WTC11 (cell line): ENCODE measurements around the gene TMEM198. TPM values are rescaled to one million over a fixed set of nuclear protein-coding genes. Genes with fewer than 3 reads are reported as not detected.

Experiments
- ATAC-seq: fragments of 200-7000 bp; cut with Tn5 transposase; 2 replicates; pipeline ENCODE4 v1.10.0; 2021; ENCODE audit warnings: mild to moderate bottlenecking, moderate library complexity
- CTCF ChIA-PET: fragments of 300-600 bp; sonication (Branson Sonifier 250); formaldehyde crosslinking; loops from one replicate; lab custom pipeline; 2021; ENCODE audit warnings: antibody characterized with exemption; lab: Charles Lee
- POLR2A ChIA-PET: fragments of 350-600 bp; sonication (Branson Sonifier 250); formaldehyde crosslinking; loops from one replicate; lab custom pipeline; 2021; ENCODE audit warnings: antibody characterized with exemption; lab: Charles Lee
- DNase-seq: peaks from one replicate; pipeline ENCODE4 v3.0.0; 2021; ENCODE audit warnings: low spot score
- H3K27ac Mint-ChIP-seq: 2 replicates; pipeline ENCODE4 v1.8.0; 2021; ENCODE audit warnings: mixed read lengths
- H3K27me3 Mint-ChIP-seq: 2 replicates; pipeline ENCODE4 v1.8.0; 2021; ENCODE audit warnings: low read depth, mild to moderate bottlenecking, moderate library complexity, mixed read lengths
- H3K36me3 Mint-ChIP-seq: 2 replicates; pipeline ENCODE4 v1.8.0; 2021; ENCODE audit warnings: mixed read lengths
- H3K4me1 Mint-ChIP-seq: 2 replicates; pipeline ENCODE4 v1.8.0; 2022; ENCODE audit warnings: mixed read lengths
- H3K4me3 Mint-ChIP-seq: 2 replicates; pipeline ENCODE4 v1.8.0; 2021; ENCODE audit warnings: mild to moderate bottlenecking, moderate library complexity, mixed read lengths
- H3K9me3 Mint-ChIP-seq: 2 replicates; pipeline ENCODE4 v1.8.0; 2021; ENCODE audit warnings: mixed read lengths
- AR ChIP-seq: fragments of 250-450 bp; sonication (Bioruptor Pico); IDR thresholded peaks from 2 replicates; pipeline ENCODE4 v1.9.0; 2021; ENCODE audit warnings: mild to moderate bottlenecking
- CREM ChIP-seq: sonication (generic); formaldehyde crosslinking; IDR thresholded peaks from 2 replicates; pipeline ENCODE4 v1.8.1; 2022; ENCODE audit warnings: mild to moderate bottlenecking, missing genetic modification reagents, moderate library complexity
- E2F1 ChIP-seq: sonication (generic); formaldehyde crosslinking; IDR thresholded peaks from 2 replicates; pipeline ENCODE4 v1.8.0; 2022; ENCODE audit warnings: mild to moderate bottlenecking, missing genetic modification reagents
- FOXP1 ChIP-seq: sonication (generic); formaldehyde crosslinking; IDR thresholded peaks from 2 replicates; pipeline ENCODE4 v1.8.0; 2022; ENCODE audit warnings: missing genetic modification reagents, mild to moderate bottlenecking, moderate library complexity, borderline replicate concordance
- GABPB1 ChIP-seq: sonication (generic); formaldehyde crosslinking; IDR thresholded peaks from 2 replicates; pipeline ENCODE4 v1.8.1; 2023; ENCODE audit warnings: mild to moderate bottlenecking, missing genetic modification reagents
- GRHL2 ChIP-seq: fragments of 250-450 bp; sonication (Bioruptor Pico); IDR thresholded peaks from 2 replicates; pipeline ENCODE4 v1.8.0; 2022; ENCODE audit warnings: mild to moderate bottlenecking, moderate library complexity; ENCODE audit not compliant: insufficient replicate concordance, severe bottlenecking
- HMGXB4 ChIP-seq: sonication (generic); formaldehyde crosslinking; IDR thresholded peaks from 2 replicates; pipeline ENCODE4 v1.8.1; 2023; ENCODE audit warnings: mild to moderate bottlenecking, moderate library complexity, missing genetic modification reagents
- NFATC4 ChIP-seq: fragments of 250-450 bp; sonication (Bioruptor Pico); IDR thresholded peaks from 2 replicates; pipeline ENCODE4 v1.9.0; 2021; ENCODE audit warnings: mild to moderate bottlenecking
- TCF7 ChIP-seq: sonication (generic); formaldehyde crosslinking; IDR thresholded peaks from 2 replicates; pipeline ENCODE4 v1.8.0; 2022; ENCODE audit warnings: mild to moderate bottlenecking, low read depth, missing genetic modification reagents, moderate library complexity
- TP53 ChIP-seq: sonication (generic); formaldehyde crosslinking; IDR thresholded peaks from 2 replicates; pipeline ENCODE4 v1.8.1; 2023; ENCODE audit warnings: mild to moderate bottlenecking, missing genetic modification reagents
- ZNF232 ChIP-seq: sonication (generic); formaldehyde crosslinking; IDR thresholded peaks from 2 replicates; pipeline ENCODE4 v1.8.0; 2022; ENCODE audit warnings: mild to moderate bottlenecking, missing genetic modification reagents
- ZNF396 ChIP-seq: fragments of 250-450 bp; sonication (Bioruptor Pico); IDR thresholded peaks from 2 replicates; pipeline ENCODE4 v1.8.0; 2021; ENCODE audit warnings: mild to moderate bottlenecking, moderate library complexity, borderline replicate concordance
- ZNF512 ChIP-seq: sonication (generic); formaldehyde crosslinking; IDR thresholded peaks from 2 replicates; pipeline ENCODE4 v1.8.1; 2022; ENCODE audit warnings: missing genetic modification reagents, borderline replicate concordance
- total RNA-seq: library from RNA; stranded (reverse); gene quantifications from 3 replicates; pipeline ENCODE4 v1.2.3, GENCODE V29; 2021
- TF ChIP-seq, protein P1 (sequence below): sonication (generic); formaldehyde crosslinking; IDR thresholded peaks from 2 replicates; pipeline ENCODE4 v1.8.1; 2023; ENCODE audit warnings: mild to moderate bottlenecking, missing genetic modification reagents, moderate library complexity
- TF ChIP-seq, protein P2 (sequence below): sonication (generic); formaldehyde crosslinking; IDR thresholded peaks from 2 replicates; pipeline ENCODE4 v1.8.1; 2023; ENCODE audit warnings: mild to moderate bottlenecking, missing genetic modification reagents, moderate library complexity
- TF ChIP-seq, protein P3 (sequence below): fragments of 250-450 bp; sonication (Bioruptor Pico); IDR thresholded peaks from 2 replicates; pipeline ENCODE4 v1.8.0; 2021; ENCODE audit warnings: mild to moderate bottlenecking
- TF ChIP-seq, protein P4 (sequence below): sonication (generic); formaldehyde crosslinking; IDR thresholded peaks from 2 replicates; pipeline ENCODE4 v1.8.1; 2023; ENCODE audit warnings: mild to moderate bottlenecking, missing genetic modification reagents

The TMEM198 gene
- total RNA-seq, 1 experiment from 2014 or later: 7.1 TPM

DNA sequence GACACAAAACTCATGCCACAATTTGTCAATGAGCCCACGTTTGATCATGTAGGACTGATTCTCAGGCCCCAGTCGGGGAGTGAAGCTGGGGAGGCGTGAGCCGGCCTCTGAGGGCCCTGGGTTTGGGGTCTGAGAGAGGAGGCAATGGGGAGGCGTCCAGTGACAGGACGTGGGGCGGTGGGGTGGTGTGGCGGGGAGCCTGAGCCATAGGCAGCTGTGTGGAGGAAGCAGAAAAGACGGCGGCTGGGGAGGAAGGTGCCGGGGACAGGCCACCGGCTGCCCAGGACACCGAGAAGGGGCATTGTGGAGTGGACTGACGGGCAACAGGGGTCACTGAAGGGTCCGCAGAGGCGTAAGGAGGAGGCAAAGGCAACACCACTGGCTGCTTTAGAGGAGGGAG lies 7.4 kb upstream of the TMEM198 start:
- Mint-ChIP-seq H3K36me3 (peaks cover 21% of the 10 kb centered on the region), H3K27ac (no peak overlapping the region), H3K27me3 (peaks cover under 1% of the 10 kb centered on the region; the same call in 1 of the 2 replicates), H3K4me1 (peaks cover 19% of the 10 kb centered on the region), H3K9me3 (no peaks in the 10 kb centered on the region), H3K4me3 (no peak overlapping the region)
- DNase-seq (no peak), ATAC-seq (no peak)
- ChIA-PET CTCF (interaction anchor here (2.0 to 41.3 kb wide), 6 partner anchors 13 to 134 kb away, joined by 8 to 2316 read pairs (median 14); partner anchors contain the start of gene GMPPA), POLR2A (no interaction called here)
- TF ChIP-seq AR (CRISPR knock-in tag) (no peak), TCF7 (CRISPR knock-in tag) (no peak), ZNF396 (CRISPR knock-in tag) (no peak), HMGXB4 (CRISPR knock-in tag) (no peak), CREM (CRISPR knock-in tag) (no peak)
- TF ChIP-seq, protein P1, sequence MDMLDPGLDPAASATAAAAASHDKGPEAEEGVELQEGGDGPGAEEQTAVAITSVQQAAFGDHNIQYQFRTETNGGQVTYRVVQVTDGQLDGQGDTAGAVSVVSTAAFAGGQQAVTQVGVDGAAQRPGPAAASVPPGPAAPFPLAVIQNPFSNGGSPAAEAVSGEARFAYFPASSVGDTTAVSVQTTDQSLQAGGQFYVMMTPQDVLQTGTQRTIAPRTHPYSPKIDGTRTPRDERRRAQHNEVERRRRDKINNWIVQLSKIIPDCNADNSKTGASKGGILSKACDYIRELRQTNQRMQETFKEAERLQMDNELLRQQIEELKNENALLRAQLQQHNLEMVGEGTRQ: no peak
- TF ChIP-seq, protein P2, sequence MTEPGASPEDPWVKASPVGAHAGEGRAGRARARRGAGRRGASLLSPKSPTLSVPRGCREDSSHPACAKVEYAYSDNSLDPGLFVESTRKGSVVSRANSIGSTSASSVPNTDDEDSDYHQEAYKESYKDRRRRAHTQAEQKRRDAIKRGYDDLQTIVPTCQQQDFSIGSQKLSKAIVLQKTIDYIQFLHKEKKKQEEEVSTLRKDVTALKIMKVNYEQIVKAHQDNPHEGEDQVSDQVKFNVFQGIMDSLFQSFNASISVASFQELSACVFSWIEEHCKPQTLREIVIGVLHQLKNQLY (CRISPR knock-in tag): no peak
- TF ChIP-seq, protein P3, sequence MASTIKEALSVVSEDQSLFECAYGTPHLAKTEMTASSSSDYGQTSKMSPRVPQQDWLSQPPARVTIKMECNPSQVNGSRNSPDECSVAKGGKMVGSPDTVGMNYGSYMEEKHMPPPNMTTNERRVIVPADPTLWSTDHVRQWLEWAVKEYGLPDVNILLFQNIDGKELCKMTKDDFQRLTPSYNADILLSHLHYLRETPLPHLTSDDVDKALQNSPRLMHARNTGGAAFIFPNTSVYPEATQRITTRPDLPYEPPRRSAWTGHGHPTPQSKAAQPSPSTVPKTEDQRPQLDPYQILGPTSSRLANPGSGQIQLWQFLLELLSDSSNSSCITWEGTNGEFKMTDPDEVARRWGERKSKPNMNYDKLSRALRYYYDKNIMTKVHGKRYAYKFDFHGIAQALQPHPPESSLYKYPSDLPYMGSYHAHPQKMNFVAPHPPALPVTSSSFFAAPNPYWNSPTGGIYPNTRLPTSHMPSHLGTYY (CRISPR knock-in tag): no peak

GRCh38 chr2:219536967-219537366 lies 6.9 kb upstream of the TMEM198 start:
- POLR2A ChIA-PET: interaction anchor here (1.1 to 1.3 kb wide), 2 partner anchors 25 to 34 kb away, joined by 3 read pairs; partner anchors contain the start of gene OBSL1
- no peak overlapping the region for H3K27ac Mint-ChIP-seq
- H3K9me3 Mint-ChIP-seq: no peaks in the 10 kb centered on the region
- ATAC-seq: no peak
- H3K36me3 Mint-ChIP-seq: peaks cover 22% of the 10 kb centered on the region
- H3K27me3 Mint-ChIP-seq: no peaks in the 10 kb centered on the region; the same call in 1 of the 2 replicates
- CTCF ChIA-PET: interaction anchor here (0.8 to 41.3 kb wide), 18 partner anchors 10 to 152 kb away, joined by 3 to 2316 read pairs (median 7); partner anchors contain the start of genes DNPEP and GMPPA
- no peak for DNase-seq
- H3K4me1 Mint-ChIP-seq: peaks cover 19% of the 10 kb centered on the region
- H3K4me3 Mint-ChIP-seq: no peak overlapping the region
- no peak for TF ChIP-seq GRHL2 (CRISPR knock-in tag)
- no peak for TF ChIP-seq ZNF512
- TF ChIP-seq TP53: no peak
- no peak for TF ChIP-seq GABPB1 (CRISPR knock-in tag)
- TF ChIP-seq, protein P4, sequence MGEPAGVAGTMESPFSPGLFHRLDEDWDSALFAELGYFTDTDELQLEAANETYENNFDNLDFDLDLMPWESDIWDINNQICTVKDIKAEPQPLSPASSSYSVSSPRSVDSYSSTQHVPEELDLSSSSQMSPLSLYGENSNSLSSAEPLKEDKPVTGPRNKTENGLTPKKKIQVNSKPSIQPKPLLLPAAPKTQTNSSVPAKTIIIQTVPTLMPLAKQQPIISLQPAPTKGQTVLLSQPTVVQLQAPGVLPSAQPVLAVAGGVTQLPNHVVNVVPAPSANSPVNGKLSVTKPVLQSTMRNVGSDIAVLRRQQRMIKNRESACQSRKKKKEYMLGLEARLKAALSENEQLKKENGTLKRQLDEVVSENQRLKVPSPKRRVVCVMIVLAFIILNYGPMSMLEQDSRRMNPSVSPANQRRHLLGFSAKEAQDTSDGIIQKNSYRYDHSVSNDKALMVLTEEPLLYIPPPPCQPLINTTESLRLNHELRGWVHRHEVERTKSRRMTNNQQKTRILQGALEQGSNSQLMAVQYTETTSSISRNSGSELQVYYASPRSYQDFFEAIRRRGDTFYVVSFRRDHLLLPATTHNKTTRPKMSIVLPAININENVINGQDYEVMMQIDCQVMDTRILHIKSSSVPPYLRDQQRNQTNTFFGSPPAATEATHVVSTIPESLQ (CRISPR knock-in tag): no peak
- TF ChIP-seq ZNF232 (CRISPR knock-in tag): no peak
- TF ChIP-seq E2F1 (CRISPR knock-in tag): no peak
- no peak for TF ChIP-seq NFATC4
- no peak for TF ChIP-seq AR (CRISPR knock-in tag)
- TF ChIP-seq FOXP1 (CRISPR knock-in tag): no peak
